Measurements from ENCODE around the gene NEK8. TPM values are rescaled to one million over a fixed set of nuclear protein-coding genes. Genes with fewer than 3 reads are reported as not detected.

NEK8 gene
- total RNA-seq, 3 donors from 2014 or later, result 3.4 to 7.9 (median 6.8) TPM

GRCh38 chr17:28758411-28759121, 30.0 kb downstream of the NEK8 start:
- no peak for ATAC-seq
- no peaks in the 10 kb centered on the region for H3K9me3 ChIP-seq
- H3K4me1 ChIP-seq (ENCODE audit: low read depth), result peaks cover 9% of the 10 kb centered on the region
- H3K36me3 ChIP-seq (ENCODE audit: low read depth), result no peaks in the 10 kb centered on the region
- intact Hi-C loops (cut with DNase I, micrococcal nuclease), result loop anchor here in 1 of 2 donors (10.0 kb wide), 1 partner anchor 156 kb away; no protein-coding TSS in a partner anchor
- TF ChIP-seq CTCF (IDR thresholded peaks at IDR 0.05), result no peak
- no peak for DNase-seq
- H3K4me3 ChIP-seq, result no peak overlapping the region

GRCh38 chr17:28759256-28759865, 30.8 kb downstream of the NEK8 start:
- TF ChIP-seq CTCF (IDR thresholded peaks at IDR 0.05), result no peak
- Histone ChIP-seq H3K9me3 (no peaks in the 10 kb centered on the region), H3K36me3 (ENCODE audit: low read depth) (no peaks in the 10 kb centered on the region), H3K4me3 (no peak overlapping the region), H3K4me1 (ENCODE audit: low read depth) (peaks cover 9% of the 10 kb centered on the region)
- DNase-seq, result no peak
- ATAC-seq, result no peak
- intact Hi-C loops (cut with DNase I, micrococcal nuclease), result loop anchor here in 1 of 2 donors (10.0 kb wide), 1 partner anchor 155 kb away; no protein-coding TSS in a partner anchor

- peaks cover 9% of the 10 kb centered on the region for H3K4me1 ChIP-seq (ENCODE audit: low read depth)
- ATAC-seq (peak; percentile 79), DNase-seq (peak; percentile 69 to 77 (median 75))
- intact Hi-C loops (cut with DNase I, micrococcal nuclease), result no loop called here
- no peaks in the 10 kb centered on the region for H3K9me3 ChIP-seq
- H3K36me3 ChIP-seq (ENCODE audit: low read depth), result no peaks in the 10 kb centered on the region
- no peak for TF ChIP-seq CTCF (IDR thresholded peaks at IDR 0.05)
- no peak overlapping the region for H3K4me3 ChIP-seq
These were observed 32.3 kb downstream of the NEK8 start for GRCh38 chr17:28760601-28761562.

GRCh38 chr17:28763137-28763799, 34.7 kb downstream of the NEK8 start:
- DNase-seq, result no peak
- no peaks in the 10 kb centered on the region for H3K36me3 ChIP-seq (ENCODE audit: low read depth)
- ATAC-seq, result peak; percentile 5

More at GRCh38 chr17:28763137-28763799, 34.7 kb downstream of the NEK8 start:
- H3K4me1 ChIP-seq (ENCODE audit: low read depth), result peaks cover 9% of the 10 kb centered on the region
- TF ChIP-seq CTCF (IDR thresholded peaks at IDR 0.05), result no peak
- no peak overlapping the region for H3K4me3 ChIP-seq
- intact Hi-C loops (cut with DNase I, micrococcal nuclease), result no loop called here
- no peaks in the 10 kb centered on the region for H3K9me3 ChIP-seq

All from mucosa of descending colon (tissue), 3 donors.